AG09309 (cell line): ENCODE data around the gene CD7.

Experiments used
- DNase-seq: peaks from one replicate; pipeline ENCODE4 v3.0.0-alpha.2; 2010; ENCODE audit warnings: low read depth
- H3K4me3 ChIP-seq: 2 replicates; pipeline ENCODE4 v1.5.1; 2011; ENCODE audit warnings: mild to moderate bottlenecking, low read depth, low read length, moderate library complexity; ENCODE audit not compliant: control insufficient read depth
- TF ChIP-seq, protein P1 (sequence below): IDR thresholded peaks from 2 replicates; pipeline ENCODE4 v1.5.1; 2011; ENCODE audit warnings: mild to moderate bottlenecking, low read depth, low read length, inconsistent platforms; ENCODE audit not compliant: insufficient read depth, control insufficient read depth; ENCODE audit errors: missing control alignments

The CD7 gene

DNA sequence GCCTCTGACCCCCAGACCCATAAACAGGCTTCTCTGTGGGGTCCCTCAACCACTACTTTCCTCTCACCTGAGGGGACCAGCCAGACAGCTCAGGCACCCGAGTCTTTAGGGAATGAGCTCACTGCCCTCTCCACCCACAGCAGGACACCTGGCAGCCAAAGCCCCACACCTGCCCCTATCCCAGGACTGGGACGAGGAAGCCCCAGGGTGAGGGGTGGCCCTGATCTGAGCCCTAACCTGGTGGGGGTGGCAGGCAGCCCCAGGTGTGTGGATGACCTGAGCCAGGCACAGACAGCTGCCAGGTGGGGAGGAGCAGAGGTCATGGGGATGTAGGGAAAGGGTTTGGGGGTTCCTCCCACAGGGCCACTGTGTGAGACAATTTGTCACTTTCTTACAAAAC, 40.0 kb upstream of the CD7 start:
- TF ChIP-seq, protein P1, sequence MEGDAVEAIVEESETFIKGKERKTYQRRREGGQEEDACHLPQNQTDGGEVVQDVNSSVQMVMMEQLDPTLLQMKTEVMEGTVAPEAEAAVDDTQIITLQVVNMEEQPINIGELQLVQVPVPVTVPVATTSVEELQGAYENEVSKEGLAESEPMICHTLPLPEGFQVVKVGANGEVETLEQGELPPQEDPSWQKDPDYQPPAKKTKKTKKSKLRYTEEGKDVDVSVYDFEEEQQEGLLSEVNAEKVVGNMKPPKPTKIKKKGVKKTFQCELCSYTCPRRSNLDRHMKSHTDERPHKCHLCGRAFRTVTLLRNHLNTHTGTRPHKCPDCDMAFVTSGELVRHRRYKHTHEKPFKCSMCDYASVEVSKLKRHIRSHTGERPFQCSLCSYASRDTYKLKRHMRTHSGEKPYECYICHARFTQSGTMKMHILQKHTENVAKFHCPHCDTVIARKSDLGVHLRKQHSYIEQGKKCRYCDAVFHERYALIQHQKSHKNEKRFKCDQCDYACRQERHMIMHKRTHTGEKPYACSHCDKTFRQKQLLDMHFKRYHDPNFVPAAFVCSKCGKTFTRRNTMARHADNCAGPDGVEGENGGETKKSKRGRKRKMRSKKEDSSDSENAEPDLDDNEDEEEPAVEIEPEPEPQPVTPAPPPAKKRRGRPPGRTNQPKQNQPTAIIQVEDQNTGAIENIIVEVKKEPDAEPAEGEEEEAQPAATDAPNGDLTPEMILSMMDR: no peak
- no peak for DNase-seq
- H3K4me3 ChIP-seq: no peak overlapping the region

DNA sequence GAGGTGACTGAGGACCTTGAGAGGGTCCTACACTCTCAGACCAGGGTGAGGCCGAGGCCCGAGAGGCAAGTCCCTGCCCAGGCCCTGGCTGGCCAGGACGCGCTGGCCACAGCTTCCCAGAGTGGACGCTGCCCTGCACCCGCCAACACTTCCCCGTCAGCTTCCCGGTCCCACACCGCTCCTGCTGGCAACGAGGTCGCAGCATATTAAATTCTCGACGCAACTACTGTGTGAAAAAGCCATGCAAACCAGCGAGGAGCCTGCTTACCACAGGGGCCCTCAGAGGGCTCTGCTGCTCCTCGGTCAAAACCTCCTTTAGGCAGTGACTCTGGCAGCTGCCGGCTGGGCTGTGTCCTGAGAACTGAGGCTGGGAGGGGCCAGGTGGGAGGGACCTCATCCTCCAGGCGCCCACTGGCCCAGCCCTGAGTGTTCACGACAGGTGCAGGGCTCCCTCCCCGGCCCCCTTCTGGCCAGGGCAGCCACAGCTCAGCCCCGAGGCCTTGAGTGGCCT, 39.5 kb upstream of the CD7 start:
- TF ChIP-seq, protein P1: no peak
- no peak overlapping the region for H3K4me3 ChIP-seq
- DNase-seq: no peak

DNA sequence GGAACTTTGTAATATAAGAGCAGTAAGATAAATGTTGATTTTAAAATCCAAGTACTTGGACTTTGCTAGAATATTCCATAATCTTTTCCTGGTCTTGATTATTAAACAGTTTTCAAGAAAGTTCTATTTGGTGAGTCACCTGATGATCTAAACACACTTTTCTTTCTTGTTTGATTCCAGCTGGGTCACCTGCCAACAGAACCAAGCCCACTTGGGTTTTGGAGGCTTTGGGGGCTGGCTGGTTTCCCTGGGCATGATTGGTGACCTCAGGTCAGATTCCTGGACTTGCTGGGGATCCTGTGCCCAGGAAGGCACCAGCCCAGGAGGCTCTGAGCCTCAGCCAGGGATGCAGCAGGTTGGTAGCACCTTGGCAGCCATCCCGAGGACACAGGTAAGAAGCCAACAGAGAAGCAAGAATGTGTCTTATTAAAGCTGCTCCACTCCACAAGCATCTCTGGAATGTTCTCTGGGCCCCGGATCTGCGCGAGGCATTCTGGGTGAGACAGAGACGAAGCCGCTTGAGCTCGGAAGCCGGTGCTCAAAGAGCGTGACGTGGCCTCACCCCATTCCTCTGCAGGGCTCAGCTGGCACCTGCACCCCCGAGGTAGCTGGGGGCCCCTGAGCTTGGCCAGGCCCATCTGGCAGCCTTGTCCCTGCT, 38.5 kb upstream of the CD7 start:
- no peak for DNase-seq
- TF ChIP-seq, protein P1: no peak
- H3K4me3 ChIP-seq: no peak overlapping the region

DNA sequence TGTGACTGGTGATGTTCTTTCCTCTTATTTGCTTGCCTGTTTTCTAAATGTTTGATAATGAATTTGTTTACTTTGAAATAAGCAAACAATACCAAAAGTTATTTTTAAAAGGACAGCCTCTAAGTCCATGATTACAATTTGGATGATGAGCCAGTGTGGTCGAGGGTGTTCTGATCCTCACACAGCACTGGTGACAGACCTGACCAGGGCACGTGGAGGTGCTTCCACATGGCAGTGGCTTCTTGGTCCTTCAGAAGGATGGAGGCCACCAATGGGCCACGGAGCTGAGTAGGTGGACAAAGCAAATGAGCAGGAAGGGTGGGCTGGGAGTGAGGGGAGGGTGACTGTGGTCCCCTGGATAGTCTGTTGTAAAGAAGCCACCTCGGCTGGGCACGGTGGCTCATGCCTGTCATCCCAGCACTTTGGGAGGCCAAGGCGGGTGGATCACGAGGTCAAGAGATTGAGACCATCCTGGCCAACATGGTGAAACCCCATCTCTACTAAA, 37.4 kb upstream of the CD7 start:
- DNase-seq: no peak
- no peak overlapping the region for H3K4me3 ChIP-seq
- TF ChIP-seq, protein P1: no peak

DNA sequence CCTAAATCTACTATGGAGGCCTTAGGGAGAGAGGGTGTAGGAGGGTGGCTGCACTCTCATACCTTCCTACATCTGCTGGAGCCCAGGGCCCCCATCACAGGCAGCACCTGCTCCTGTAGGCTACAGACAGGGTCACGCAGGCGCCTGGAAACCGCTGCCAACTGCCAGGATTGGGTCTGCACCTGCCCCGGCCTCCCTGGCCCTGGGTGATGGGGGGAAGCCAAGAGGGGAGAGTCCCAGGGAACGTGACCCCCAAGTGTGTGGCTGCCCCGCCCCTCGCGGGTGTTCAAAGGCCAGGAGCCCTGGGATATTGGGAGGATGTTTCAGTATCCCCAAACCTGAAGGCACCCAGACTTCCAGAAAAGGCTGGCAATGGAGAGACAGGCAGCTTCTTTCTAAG, 36.1 kb upstream of the CD7 start:
- no peak overlapping the region for H3K4me3 ChIP-seq
- no peak for DNase-seq
- TF ChIP-seq, protein P1: no peak

DNA sequence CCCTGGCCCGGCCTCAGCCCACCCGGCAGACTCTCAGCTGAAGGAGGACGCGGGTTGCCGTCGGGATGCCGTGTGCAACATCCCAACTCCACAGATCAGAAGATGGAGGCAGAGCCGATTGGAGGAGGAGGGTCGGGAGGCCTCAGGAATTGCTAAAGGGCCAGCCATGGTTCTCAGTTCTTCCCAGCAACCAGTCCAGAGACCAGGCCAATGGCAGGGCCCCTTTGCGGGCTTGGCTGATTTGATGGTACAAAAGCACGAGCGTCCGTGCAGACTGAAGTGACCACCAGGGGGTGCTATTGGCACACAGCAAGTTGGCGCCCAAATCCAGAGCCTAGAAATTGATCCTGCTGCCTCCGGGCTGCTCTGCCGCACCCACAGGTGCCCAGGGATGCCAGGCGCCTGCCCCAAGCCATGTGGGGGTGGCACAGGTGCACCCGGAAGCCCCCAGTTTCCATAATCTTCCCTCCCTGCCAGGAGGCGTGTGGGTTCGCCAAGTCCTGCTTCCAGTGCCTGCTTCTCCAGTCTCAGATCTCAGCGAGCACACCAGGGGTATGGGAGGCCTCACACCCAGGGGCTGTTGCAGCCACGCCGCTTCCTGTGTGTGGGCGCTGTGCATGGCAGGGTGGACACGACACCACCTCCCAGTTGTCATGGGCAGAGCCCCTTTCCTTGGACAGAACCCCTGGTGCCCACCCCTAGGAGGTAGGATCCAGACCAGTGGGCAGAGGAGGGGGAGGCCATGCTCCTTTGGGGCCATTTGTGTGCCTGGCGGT, 34.5 kb upstream of the CD7 start:
- no peak overlapping the region for H3K4me3 ChIP-seq
- DNase-seq: peak; percentile 44
- TF ChIP-seq, protein P1: peak; percentile 95
